Inferior parietal cortex (tissue), 1 donor: ENCODE data around the gene RHBDF2.

Source experiments
- DNase-seq: peaks from one replicate; pipeline ENCODE4 v3.0.0-alpha.2; 2016; ENCODE audit errors: extremely low spot score

The RHBDF2 gene

GRCh38 chr17:76438906-76439305 is 62.3 kb downstream of the RHBDF2 start:
- no peak for DNase-seq

GRCh38 chr17:76437467-76438402 is 63.5 kb downstream of the RHBDF2 start:
- no peak for DNase-seq

DNA sequence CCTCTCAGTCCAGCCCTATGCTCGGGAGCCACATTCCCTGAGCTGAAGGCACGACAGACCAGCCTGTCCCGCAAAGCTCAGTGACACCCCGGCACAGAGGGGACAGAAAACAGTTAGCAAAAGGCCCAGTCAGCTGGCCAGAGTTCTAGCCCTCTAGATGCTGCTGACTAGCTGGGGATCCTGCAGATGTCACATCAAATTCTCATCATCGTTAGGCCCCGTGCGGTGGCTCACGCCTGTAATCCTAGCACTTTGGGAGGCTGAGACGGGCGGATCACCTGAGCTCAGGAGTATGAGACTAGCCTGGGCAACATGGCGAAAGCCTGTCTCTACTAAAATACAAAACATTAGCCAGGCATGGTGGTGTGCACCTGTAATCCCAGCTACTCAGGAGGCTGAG is 65.5 kb downstream of the RHBDF2 start:
- no peak for DNase-seq

DNA sequence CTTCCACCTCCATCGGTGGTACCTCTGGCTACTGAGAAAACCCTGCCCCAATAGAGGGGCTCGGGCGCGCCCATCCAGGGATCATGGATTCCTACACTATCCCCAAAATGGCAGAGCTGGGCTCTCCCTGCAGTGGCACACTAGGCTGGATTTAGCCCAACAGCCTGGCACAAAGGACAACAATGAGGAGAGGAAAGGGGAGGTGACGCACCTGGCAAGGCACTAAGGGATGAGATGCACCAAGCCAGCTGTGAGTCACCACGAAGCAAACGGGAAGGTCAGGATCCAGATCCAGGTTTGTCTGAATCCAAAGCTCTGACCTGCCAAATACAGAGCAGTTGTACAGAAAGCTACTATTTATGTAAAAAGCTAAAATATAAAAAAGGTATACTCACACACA is 66.4 kb downstream of the RHBDF2 start:
- DNase-seq = no peak

GRCh38 chr17:76433693-76434092 is 67.5 kb downstream of the RHBDF2 start:
- DNase-seq = no peak

GRCh38 chr17:76432712-76433336 is 68.4 kb downstream of the RHBDF2 start:
- no peak for DNase-seq

DNA sequence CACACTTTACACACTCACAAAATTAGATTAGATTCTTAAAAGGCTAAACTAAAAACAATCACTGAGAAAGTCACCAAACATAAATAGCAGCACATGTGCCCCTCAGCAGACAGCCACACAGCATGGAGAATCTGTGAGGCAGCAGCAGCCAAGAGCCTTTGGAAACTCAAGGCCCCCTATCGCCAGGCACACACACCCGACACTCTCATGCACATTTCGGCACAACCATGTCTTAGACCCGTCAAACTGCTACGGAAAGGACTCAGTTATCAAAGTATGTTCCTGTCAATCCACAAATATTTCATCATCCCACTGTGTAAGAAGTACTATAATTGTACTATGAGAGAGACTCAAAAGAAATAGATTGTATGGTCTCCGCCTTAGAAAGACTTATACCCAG is 69.2 kb downstream of the RHBDF2 start:
- no peak for DNase-seq

- no peak for DNase-seq
Measured at GRCh38 chr17:76431509-76431908, 69.7 kb downstream of the RHBDF2 start.

DNA sequence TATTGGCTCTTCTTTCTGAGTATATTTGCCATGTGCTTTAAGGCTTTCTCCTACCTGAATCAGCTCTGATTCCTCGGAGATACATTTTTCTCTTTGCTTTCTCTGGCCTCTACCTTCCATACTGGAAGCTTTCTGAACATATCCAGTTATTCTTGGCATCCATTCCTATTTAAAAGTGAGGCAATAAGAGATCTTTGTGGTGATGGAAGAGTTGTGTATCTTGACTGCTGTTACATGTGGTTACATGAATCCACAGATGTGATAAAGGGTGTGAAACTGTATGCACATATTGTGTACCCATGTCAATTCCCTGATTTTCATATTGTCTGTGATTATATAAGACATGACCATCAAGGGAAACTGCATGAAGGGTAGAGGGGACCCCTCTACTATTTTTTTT is 72.7 kb downstream of the RHBDF2 start:
- DNase-seq = no peak

DNA sequence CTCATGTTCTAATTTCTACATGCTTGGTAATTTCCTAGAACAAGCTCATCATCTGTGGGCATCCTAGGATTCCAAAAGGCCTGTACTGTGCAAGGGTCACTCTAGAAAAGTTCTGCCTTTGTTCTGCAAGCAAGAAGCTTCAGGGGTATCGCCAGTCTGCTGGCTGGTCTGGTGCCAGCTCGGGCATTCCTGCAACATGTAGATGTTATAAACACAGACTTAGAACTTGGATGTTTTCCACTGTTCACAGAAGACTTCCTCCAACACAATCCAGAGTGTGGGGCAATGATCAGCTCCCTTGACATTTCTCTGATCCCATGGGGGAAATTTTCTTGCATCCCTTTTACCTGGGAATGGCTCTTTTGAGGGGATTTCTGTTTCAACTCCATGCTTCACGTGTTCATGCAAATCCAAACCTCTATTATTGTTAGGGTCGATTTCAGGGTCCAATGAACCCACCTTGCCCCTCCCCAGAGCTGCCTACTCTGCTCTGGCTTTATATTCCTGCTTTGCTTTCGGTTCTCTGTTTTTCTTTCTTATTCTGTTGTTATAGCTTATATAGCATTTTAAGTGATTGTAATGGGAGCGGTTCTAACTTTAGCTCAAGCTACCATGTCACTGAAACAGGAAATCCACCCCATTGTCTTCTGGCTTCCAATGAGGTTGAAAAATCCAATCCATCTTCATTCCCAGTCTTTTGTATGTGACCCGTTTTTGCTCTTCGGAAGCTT is 73.6 kb downstream of the RHBDF2 start:
- no peak for DNase-seq

DNA sequence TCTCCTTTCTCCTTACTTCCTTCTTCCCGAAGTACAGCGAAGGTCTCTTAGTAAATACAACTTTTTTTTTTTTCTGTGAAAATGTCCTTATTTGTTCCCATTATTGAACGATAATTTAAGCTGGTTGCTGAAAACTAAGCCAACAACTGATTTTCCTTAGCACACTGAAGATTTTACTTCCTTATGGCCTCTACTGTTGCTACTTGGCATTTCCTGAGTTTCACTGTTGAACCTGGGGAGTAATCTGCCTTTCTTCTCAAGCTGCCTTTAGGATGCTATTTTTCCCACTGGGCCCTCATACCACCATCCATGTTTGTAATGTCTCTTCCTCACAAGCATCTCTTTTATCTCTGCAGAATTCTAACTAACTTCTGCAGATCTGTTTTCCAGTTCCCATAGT is 74.4 kb downstream of the RHBDF2 start:
- no peak for DNase-seq

DNA sequence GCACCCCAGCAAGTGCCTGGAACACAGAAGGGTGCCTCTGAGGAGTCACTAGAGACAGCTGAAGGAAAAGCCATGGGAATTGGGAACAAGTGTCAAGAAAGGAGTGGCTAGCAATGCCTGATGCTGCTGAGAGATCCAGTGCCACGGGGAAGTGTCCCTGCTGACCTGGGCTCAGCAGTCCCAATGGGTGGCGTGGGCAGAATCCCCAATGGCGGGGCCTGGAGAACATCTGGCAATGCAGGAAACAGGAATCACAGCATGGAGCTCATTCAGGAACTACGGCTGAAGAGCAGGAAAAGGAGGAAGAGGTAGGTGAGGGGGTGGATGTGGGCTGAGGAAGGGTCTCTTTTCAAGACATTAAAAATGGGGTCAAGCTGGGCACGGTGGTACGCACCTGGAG is 78.4 kb downstream of the RHBDF2 start:
- DNase-seq = no peak

DNA sequence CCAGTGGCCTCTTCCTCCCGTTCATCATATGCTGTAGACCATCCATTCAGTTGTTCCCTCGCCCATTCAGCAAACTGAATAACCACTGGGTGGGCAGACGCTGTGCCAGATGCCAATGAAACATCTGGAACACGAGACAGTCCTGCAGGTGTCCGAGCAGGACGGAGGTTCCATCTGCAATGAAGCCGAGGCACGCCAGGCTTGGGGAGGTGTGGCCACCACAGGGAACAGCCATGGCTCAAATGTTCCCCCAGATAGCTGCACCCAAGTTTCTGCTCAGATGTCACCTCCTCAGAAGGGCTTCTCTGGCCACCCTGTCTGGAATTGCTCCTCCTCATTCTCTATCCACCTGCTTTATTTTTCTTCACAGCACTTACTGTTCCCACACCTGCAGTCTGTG is 78.8 kb downstream of the RHBDF2 start:
- DNase-seq = no peak

DNA sequence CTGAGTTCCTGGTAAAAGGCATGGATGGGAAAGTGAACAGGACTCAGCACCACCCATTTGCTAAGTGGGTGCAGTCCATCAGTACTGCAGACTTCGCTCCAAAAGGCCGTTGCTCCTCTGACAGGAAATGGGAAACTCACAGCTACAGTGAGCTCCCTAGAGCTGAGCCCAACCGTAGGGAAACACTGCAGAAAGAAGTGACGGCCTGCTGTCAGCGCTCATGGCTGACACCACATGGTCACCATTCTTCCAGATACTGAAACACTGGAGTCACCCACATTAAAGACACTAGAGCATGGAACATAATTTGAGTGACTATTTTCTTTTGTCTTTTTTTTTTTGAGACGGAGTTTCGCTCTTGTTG is 80.2 kb downstream of the RHBDF2 start:
- DNase-seq = no peak
